MG63 (cell line): Measurements from ENCODE around the gene MRPS5. TPM values are rescaled to one million over a fixed set of nuclear protein-coding genes. Genes with fewer than 3 reads are reported as not detected.
"Not testable (repeated sequence)": the region's sequence is repeated elsewhere in the genome, so short reads cannot be mapped to it uniquely, and the experiment has no call there.

Experiments used
- DNase-seq: peaks from one replicate; pipeline ENCODE4 v3.0.0-alpha.2; 2020
- H3K27me3 ChIP-seq: fragments of 250-450 bp; sonication (Bioruptor Pico); 2 replicates; pipeline ENCODE4 v1.5.1; 2020; ENCODE audit warnings: mild to moderate bottlenecking, moderate library complexity
- H3K36me3 ChIP-seq: fragments of 250-450 bp; sonication (Bioruptor Pico); 2 replicates; pipeline ENCODE4 v1.5.1; 2020; ENCODE audit warnings: mild to moderate bottlenecking, moderate library complexity
- H3K4me3 ChIP-seq: fragments of 250-450 bp; sonication (Bioruptor Pico); 2 replicates; pipeline ENCODE4 v1.5.1; 2020; ENCODE audit warnings: mild to moderate bottlenecking, moderate library complexity
- H3K9me3 ChIP-seq: fragments of 250-450 bp; sonication (Bioruptor Pico); 2 replicates; pipeline ENCODE4 v1.5.1; 2020; ENCODE audit warnings: mild to moderate bottlenecking, moderate library complexity
- total RNA-seq: library from RNA; depleted of rRNA; stranded (reverse); fragments of >200 nt; shearing (Covaris generic); gene quantifications from 2 replicates; pipeline ENCODE4 v1.2.3, GENCODE V29; 2014; ENCODE audit warnings: low replicate concordance

Gene MRPS5
- total RNA-seq, 1 experiment from 2014 or later = 71.0 TPM

- no peaks in the 10 kb centered on the region for H3K9me3 ChIP-seq
- no peaks in the 10 kb centered on the region for H3K27me3 ChIP-seq
- no peak overlapping the region for H3K4me3 ChIP-seq
- no peak for DNase-seq
- H3K36me3 ChIP-seq = no peaks in the 10 kb centered on the region
Observed at GRCh38 chr2:95044601-95045000, 77.0 kb downstream of the MRPS5 start.

DNA sequence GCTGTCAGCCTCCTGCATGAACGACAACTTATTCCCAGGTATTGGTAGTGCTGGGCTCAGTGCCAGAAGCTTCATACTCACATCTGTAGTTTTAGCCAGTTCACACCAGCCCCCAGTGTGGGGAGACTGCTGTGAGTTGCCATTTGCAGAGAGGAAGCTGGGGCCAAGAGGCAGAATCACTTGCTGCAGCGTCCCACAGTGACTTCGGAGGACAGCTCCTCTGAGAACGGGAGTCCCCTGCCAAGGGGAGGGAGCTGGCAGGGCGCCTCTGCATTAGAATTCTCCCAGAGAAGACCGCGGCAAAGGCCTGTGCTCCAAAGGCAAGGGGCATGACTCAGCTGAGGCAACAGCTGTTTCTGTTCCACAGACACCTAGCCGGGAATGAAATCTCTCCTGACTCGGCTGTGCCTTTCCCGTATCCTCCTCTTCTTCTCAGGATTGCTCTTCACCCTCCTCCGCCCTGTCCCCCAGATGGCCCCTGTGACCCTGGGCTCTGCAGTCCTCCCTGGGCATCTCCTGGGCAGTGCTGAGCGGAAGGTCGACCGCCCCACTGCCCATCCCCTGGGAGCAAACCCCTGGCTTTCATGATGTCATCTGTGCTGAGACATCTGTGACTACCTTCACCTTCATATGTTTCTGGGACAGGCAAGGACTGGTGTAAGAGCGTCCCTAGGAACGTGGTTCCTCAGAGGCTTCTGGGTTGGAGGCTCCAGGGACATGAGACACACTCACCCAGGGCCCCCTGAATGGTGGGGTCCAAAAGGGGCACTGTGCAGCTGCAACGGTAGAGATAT, 78.1 kb downstream of the MRPS5 start:
- Histone ChIP-seq H3K4me3 (no peak overlapping the region), H3K9me3 (no peaks in the 10 kb centered on the region), H3K36me3 (no peaks in the 10 kb centered on the region), H3K27me3 (no peaks in the 10 kb centered on the region)
- DNase-seq = peak; percentile 95

GRCh38 chr2:95042472-95043271, 78.9 kb downstream of the MRPS5 start:
- H3K9me3 ChIP-seq = no peaks in the 10 kb centered on the region
- H3K36me3 ChIP-seq = no peaks in the 10 kb centered on the region
- no peak for DNase-seq
- H3K4me3 ChIP-seq = no peak overlapping the region
- no peaks in the 10 kb centered on the region for H3K27me3 ChIP-seq

GRCh38 chr2:95041824-95042442, 79.7 kb downstream of the MRPS5 start:
- DNase-seq = no peak
- H3K27me3 ChIP-seq = no peaks in the 10 kb centered on the region
- H3K9me3 ChIP-seq = no peaks in the 10 kb centered on the region
- no peak overlapping the region for H3K4me3 ChIP-seq
- H3K36me3 ChIP-seq = no peaks in the 10 kb centered on the region

DNA sequence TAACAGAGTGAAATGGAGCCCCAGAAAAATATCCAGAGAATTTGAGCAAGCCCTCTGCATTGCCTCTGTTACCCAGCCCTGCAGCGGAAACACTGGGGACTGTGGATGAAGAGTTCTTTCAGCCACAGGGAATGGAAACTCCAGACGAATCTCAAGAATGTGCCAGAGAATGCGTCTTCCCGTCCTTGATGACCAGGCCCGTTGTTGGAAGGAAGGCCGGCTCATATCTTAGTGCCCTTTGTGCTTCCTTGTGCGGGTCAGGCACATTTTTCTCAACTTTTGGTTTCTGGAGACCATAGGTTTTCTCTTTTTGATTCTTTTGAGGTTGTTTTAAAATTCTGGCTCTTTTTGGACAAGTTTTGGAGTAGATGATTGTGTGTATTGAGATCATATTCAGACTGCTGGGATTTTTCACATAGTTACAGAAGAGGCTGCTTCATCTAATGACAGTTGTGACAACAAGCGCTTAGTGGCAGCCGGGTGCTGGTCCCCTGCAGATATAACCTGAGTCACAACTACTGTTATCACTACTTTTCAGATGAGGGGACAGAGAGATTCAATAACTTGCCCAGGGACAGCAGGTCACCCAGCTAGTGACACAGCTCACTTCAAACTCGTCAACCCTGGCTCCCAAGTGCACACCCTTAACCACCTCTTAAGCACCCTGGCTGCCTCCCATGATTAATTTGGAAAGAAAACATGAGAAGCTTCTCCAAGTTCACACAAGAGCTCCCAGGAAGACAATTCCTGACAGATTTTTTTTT, 80.4 kb downstream of the MRPS5 start:
- peaks cover 1% of the 10 kb centered on the region; the same call in 1 of the 2 replicates for H3K27me3 ChIP-seq
- DNase-seq = no peak

GRCh38 chr2:95040426-95040825, 81.2 kb downstream of the MRPS5 start:
- Histone ChIP-seq H3K27me3 (peaks cover 5% of the 10 kb centered on the region; the same call in 1 of the 2 replicates), H3K4me3 (no peak overlapping the region), H3K36me3 (no peaks in the 10 kb centered on the region), H3K9me3 (no peaks in the 10 kb centered on the region)
- DNase-seq = no peak

More for the DNA sequence above, 80.4 kb downstream of the MRPS5 start:
- H3K9me3 ChIP-seq = no peaks in the 10 kb centered on the region
- no peak overlapping the region for H3K4me3 ChIP-seq
- no peaks in the 10 kb centered on the region for H3K36me3 ChIP-seq

DNA sequence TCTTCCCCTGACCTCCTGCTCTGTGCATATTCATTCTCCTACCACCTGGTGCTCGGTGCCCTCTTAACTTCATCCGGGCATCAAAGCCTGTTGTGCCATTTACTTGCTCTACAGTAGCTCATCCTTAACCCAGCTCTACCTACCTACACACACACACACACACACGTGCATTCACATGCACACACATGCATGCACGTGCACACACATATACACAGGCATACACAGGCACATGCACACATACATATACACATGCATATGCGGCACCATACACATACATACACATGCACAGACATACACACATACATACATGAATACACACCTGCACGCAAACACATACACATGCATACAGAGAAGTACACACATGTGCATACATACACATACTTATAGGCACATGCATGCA, 81.6 kb downstream of the MRPS5 start:
- H3K9me3 ChIP-seq = no peaks in the 10 kb centered on the region
- peaks cover 7% of the 10 kb centered on the region for H3K27me3 ChIP-seq
- H3K36me3 ChIP-seq = no peaks in the 10 kb centered on the region
- no peak overlapping the region for H3K4me3 ChIP-seq
- no peak for DNase-seq

DNA sequence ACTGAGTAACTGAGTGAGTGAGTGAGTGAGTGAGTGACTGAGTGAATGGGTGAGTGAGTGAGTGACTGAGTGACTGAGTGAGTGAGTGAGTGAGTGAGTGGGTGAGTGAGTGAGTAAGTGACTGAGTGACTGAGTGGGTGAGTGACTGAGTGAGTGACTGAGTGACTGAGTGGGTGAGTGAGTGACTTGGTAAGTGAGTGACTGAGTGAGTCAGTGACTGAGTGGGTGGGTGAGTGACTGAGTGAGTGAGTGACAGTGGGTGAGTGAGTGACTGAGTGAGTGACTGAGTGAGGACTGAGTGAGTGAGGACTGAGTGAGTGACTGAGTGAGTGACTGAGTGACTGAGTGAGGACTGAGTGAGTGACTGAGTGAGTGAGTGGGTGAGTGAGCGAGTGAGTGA, 82.2 kb downstream of the MRPS5 start:
- Histone ChIP-seq H3K9me3 (no peaks in the 10 kb centered on the region), H3K36me3 (no peaks in the 10 kb centered on the region), H3K27me3 (peaks cover 10% of the 10 kb centered on the region), H3K4me3 (no peak overlapping the region)
- DNase-seq = no peak

DNA sequence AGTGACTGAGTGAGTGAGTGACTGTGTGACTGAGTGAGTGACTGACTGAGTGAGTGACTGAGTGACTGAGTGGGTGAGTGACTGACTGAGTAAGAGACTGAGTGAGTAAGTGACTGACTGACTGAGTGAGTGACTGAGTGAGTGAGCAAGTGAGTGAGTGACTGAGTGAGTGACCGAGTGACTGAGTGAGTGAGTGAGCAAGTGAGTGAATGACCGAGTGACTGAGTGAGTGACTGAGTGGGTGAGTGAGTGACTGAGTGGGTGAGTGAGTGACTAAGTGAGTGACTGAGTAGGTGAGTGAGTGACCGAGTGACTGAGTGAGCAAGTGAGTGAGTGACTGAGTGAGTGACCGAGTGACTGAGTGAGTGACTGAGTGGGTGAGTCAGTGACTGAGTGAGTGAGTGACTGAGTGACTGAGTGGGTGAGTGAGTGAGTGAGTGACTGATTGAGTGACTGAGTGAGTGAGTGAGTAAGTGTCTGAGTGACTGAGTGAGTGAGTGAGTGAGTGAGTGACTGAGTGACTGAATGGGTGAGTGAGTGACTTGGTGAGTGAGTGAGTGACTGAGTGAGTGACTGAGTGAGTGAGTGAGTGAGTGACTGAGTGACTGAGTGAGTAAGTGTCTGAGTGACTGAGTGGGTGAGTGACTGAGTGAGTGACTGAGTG, 82.8 kb downstream of the MRPS5 start:
- H3K4me3 ChIP-seq = no peak overlapping the region
- H3K9me3 ChIP-seq = no peaks in the 10 kb centered on the region
- no peaks in the 10 kb centered on the region for H3K36me3 ChIP-seq
- H3K27me3 ChIP-seq = peaks cover 10% of the 10 kb centered on the region
- no peak for DNase-seq

- H3K9me3 ChIP-seq, H3K36me3 ChIP-seq, H3K27me3 ChIP-seq, DNase-seq, H3K4me3 ChIP-seq: not testable (repeated sequence)
Observed at GRCh38 chr2:95037841-95038585, 83.6 kb downstream of the MRPS5 start.

- Histone ChIP-seq H3K9me3 (no peaks in the 10 kb centered on the region), H3K36me3 (no peaks in the 10 kb centered on the region), H3K27me3 (peaks cover 10% of the 10 kb centered on the region), H3K4me3 (no peak overlapping the region)
- DNase-seq = no peak
Observed at GRCh38 chr2:95037384-95037839, 84.2 kb downstream of the MRPS5 start.

- no peaks in the 10 kb centered on the region for H3K36me3 ChIP-seq
- DNase-seq = no peak
- H3K4me3 ChIP-seq = no peak overlapping the region
- H3K27me3 ChIP-seq = peaks cover 10% of the 10 kb centered on the region
- H3K9me3 ChIP-seq = no peaks in the 10 kb centered on the region
Observed at GRCh38 chr2:95036596-95037383, 84.8 kb downstream of the MRPS5 start.
